Smooth muscle cell (in vitro differentiated cells): Measurements from ENCODE around the gene KMO. TPM values are rescaled to one million over a fixed set of nuclear protein-coding genes. Genes with fewer than 3 reads are reported as not detected.

Experiments used
- DNase-seq: peaks from one replicate; lab custom pipeline; 2025; ENCODE audit not compliant: unreplicated experiment; lab: John Stamatoyannopoulos, UW
- H2AFZ ChIP-seq: fragments of 200-600 bp; sonication (generic); 2 replicates; pipeline ENCODE4 v1.6.0; 2016; ENCODE audit warnings: antibody characterized with exemption, low read depth, mild to moderate bottlenecking
- H3F3A ChIP-seq: fragments of 200-600 bp; sonication (generic); 2 replicates; pipeline ENCODE4 v1.6.0; 2017; ENCODE audit warnings: antibody characterized with exemption, low read depth
- H3K27ac ChIP-seq: fragments of 200-600 bp; sonication (generic); 2 replicates; pipeline ENCODE4 v1.5.1; 2016; ENCODE audit warnings: low read depth, mild to moderate bottlenecking
- H3K27me3 ChIP-seq: fragments of 200-600 bp; sonication (generic); 2 replicates; pipeline ENCODE4 v1.6.1; 2016; ENCODE audit warnings: low read depth, mild to moderate bottlenecking
- H3K36me3 ChIP-seq: fragments of 200-600 bp; sonication (generic); 2 replicates; pipeline ENCODE4 v1.5.1; 2016; ENCODE audit warnings: low read depth
- H3K4me1 ChIP-seq: fragments of 200-600 bp; sonication (generic); 2 replicates; pipeline ENCODE4 v1.5.1; 2016; ENCODE audit warnings: low read depth
- H3K4me2 ChIP-seq: fragments of 200-600 bp; sonication (generic); 2 replicates; pipeline ENCODE4 v1.6.0; 2016; ENCODE audit warnings: mild to moderate bottlenecking
- H3K4me3 ChIP-seq: fragments of 200-600 bp; sonication (generic); 2 replicates; pipeline ENCODE4 v1.5.1; 2016; ENCODE audit warnings: mild to moderate bottlenecking
- H3K79me2 ChIP-seq: fragments of 200-600 bp; sonication (generic); 2 replicates; pipeline ENCODE4 v1.6.0; 2016; ENCODE audit warnings: low read depth, mild to moderate bottlenecking
- H3K9ac ChIP-seq: fragments of 200-600 bp; sonication (generic); 2 replicates; pipeline ENCODE4 v1.6.0; 2016; ENCODE audit warnings: low read depth
- H3K9me3 ChIP-seq: fragments of 200-600 bp; sonication (generic); replicated peaks from 2 replicates; pipeline ENCODE4 v1.5.1; 2016; ENCODE audit warnings: low read depth
- H4K20me1 ChIP-seq: fragments of 200-600 bp; sonication (generic); 2 replicates; pipeline ENCODE4 v1.6.0; 2016; ENCODE audit warnings: low read depth
- WGBS: methylation state at CpG from one replicate; pipeline ENCODE4 v1.1.7; 2016; ENCODE audit warnings: low lambda C conversion rate; 5-methylcytosine and 5-hydroxymethylcytosine counted together
- polyA plus RNA-seq: library from polyadenylated mRNA; unstranded; fragments of >200 nt; fragmentation: Nextera tagmentation; extraction: Ambion mirVana; gene quantifications from 2 replicates; pipeline ENCODE4 v1.2.1, GENCODE V29; 2016
- total RNA-seq: library from RNA; depleted of rRNA; stranded (reverse); fragments of >200 nt; gene quantifications from 2 replicates; pipeline ENCODE4 v1.2.3, GENCODE V29; 2014
- TF ChIP-seq, protein P1 (sequence below): fragments of 200-600 bp; sonication (generic); IDR thresholded peaks from 2 replicates; pipeline ENCODE4 v1.5.1; 2017; ENCODE audit warnings: borderline replicate concordance, mild to moderate bottlenecking, antibody characterized with exemption; ENCODE audit not compliant: insufficient read depth, poor library complexity, severe bottlenecking

The KMO gene
- total and polyA plus RNA-seq, 2 experiments from 2014 or later = 0.09 TPM

DNA sequence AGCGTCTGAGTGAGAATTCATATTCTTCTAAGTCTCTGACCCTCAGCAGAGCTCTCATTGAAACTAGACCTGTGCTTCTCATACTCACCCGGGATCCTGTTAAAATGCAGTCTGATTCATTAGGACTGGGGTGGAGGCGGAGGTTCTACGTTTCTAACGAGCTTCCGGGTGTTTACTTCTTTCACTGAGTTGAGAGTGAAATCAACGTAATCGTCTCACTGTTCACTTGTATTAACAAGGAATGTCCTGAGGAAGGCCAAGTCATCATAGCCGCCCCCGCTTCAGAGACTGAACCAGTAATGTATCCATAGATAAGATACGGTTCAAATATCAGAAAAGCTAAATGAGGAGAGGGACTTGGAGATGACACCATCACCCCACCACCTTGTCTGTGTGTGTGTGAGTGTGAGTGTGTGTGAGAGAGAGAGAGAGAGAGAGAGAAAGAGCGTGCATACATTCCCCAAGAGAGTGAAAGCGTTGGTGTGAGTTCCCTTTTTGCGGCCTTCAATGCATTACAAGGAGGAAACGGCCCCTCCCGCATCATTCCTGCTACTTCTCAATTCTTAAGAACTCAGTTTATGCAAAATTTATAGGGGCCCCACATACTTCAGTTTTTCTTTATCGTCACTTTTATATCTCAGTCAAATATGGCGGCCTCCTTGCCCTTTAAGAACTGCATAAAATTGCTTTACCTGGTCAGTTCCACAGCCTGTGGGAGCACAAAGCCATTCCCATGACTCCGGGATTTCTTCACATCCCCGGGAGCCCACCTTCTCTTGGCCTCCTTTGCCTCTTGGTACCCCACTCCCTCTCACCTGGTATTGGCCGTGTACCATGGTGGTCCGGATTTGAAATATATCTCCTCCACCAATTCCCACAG, 19.8 kb downstream of the KMO start:
- Histone ChIP-seq H3K36me3 (no peaks in the 10 kb centered on the region), H3K9me3 (no peaks in the 10 kb centered on the region)

DNA sequence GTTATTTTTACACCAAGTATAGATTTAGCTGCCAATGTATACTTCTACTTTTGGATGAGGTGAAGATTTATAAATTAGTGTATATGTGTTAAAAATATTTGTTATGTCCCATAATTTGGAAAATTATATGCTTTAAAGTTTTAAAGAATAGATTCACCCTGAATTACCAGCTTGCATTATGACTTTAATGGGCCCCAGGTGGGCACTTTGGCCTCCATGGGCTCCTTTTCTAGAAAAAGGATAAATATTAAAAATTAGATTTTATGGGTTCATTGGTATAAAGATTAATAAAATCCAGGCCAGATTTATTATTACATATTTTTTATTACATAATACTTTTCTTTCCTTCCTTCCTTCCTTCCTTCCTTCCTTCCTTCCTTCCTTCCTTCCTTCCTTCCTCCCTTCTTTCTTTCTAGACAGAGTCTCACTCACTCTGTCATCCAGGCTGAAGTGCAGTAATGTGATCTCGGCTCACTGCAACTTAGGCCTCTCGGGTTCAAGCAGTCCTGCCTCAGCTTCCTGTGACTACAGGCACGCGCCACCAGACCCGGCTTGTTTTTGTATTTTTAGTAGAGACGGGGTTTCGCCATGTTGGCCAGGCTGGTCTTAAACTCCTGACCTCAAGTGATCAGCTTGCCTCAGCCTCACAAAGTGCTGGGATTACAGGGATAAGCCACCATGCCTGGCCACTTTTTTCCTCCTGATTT, 21.9 kb downstream of the KMO start:
- TF ChIP-seq, protein P1, sequence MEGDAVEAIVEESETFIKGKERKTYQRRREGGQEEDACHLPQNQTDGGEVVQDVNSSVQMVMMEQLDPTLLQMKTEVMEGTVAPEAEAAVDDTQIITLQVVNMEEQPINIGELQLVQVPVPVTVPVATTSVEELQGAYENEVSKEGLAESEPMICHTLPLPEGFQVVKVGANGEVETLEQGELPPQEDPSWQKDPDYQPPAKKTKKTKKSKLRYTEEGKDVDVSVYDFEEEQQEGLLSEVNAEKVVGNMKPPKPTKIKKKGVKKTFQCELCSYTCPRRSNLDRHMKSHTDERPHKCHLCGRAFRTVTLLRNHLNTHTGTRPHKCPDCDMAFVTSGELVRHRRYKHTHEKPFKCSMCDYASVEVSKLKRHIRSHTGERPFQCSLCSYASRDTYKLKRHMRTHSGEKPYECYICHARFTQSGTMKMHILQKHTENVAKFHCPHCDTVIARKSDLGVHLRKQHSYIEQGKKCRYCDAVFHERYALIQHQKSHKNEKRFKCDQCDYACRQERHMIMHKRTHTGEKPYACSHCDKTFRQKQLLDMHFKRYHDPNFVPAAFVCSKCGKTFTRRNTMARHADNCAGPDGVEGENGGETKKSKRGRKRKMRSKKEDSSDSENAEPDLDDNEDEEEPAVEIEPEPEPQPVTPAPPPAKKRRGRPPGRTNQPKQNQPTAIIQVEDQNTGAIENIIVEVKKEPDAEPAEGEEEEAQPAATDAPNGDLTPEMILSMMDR = no peak
- WGBS = 81% methylated on average over 7 of the region's 7 CpGs

More for the DNA sequence above, 19.8 kb downstream of the KMO start:
- Histone ChIP-seq H3K27me3 (no peaks in the 10 kb centered on the region), H3K4me1 (no peaks in the 10 kb centered on the region), H3K4me3 (no peak overlapping the region), H4K20me1 (no peaks in the 10 kb centered on the region), H3K4me2 (no peak overlapping the region), H3K27ac (no peak overlapping the region), H3K79me2 (no peaks in the 10 kb centered on the region), H3K9ac (no peak overlapping the region), H2AFZ (no peak overlapping the region), H3F3A (no peaks in the 10 kb centered on the region)
- WGBS = 81% methylated on average over 22 of the region's 22 CpGs
- TF ChIP-seq, protein P1 = no peak
- DNase-seq = no peak

DNA sequence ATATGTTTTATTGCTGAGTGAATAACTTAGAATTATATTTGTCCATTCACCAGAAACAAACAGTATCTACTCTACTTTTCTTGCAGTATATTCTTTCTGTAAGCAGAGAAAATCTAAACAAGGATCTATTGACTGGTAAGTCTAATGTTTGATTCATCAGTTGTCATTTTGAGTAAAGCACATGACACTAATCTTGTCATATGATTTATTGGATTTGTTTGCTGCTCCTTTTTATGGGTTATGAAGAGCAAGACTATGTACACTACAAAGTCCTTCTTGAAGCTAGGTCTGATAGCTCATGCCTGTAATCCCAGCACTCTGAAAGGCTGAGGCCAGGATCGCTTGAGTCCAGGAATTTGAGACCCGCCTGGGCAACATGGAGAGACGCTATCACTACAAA, 23.3 kb downstream of the KMO start:
- H4K20me1 ChIP-seq = no peaks in the 10 kb centered on the region
- no peaks in the 10 kb centered on the region for H3K79me2 ChIP-seq
- no peak overlapping the region for H2AFZ ChIP-seq
- H3K27me3 ChIP-seq = no peaks in the 10 kb centered on the region
- no peaks in the 10 kb centered on the region for H3K9me3 ChIP-seq
- no peaks in the 10 kb centered on the region for H3K4me1 ChIP-seq
- TF ChIP-seq, protein P1 = no peak
- no peak overlapping the region for H3K9ac ChIP-seq
- no peak for DNase-seq
- H3K36me3 ChIP-seq = no peaks in the 10 kb centered on the region
- H3K4me2 ChIP-seq = no peak overlapping the region
- no peak overlapping the region for H3K4me3 ChIP-seq
- H3K27ac ChIP-seq = no peak overlapping the region
- no peaks in the 10 kb centered on the region for H3F3A ChIP-seq
- WGBS = 100% methylated on average over 3 of the region's 3 CpGs

More for the DNA sequence above, 21.9 kb downstream of the KMO start:
- Histone ChIP-seq H2AFZ (no peak overlapping the region), H3K4me2 (no peak overlapping the region), H3F3A (no peaks in the 10 kb centered on the region), H3K9me3 (no peaks in the 10 kb centered on the region), H3K4me3 (no peak overlapping the region), H3K4me1 (no peaks in the 10 kb centered on the region), H3K27me3 (no peaks in the 10 kb centered on the region), H3K27ac (no peak overlapping the region), H3K79me2 (no peaks in the 10 kb centered on the region), H3K36me3 (no peaks in the 10 kb centered on the region), H3K9ac (no peak overlapping the region), H4K20me1 (no peaks in the 10 kb centered on the region)
- DNase-seq = no peak
